ENCODE measurements around the gene TECTA. TPM values are rescaled to one million over a fixed set of nuclear protein-coding genes. Genes with fewer than 3 reads are reported as not detected.

TECTA gene
- polyA plus RNA-seq, 1 experiment: 0.76 TPM

- H3K36me3 ChIP-seq (ENCODE audit: control insufficient read depth, insufficient read depth, low read length): peaks cover 7% of the 10 kb centered on the region
- no peaks in the 10 kb centered on the region for H3K27me3 ChIP-seq (ENCODE audit: control insufficient read depth, insufficient read depth, low read length)
- ChIA-PET POLR2A (no interaction called here), CTCF (interaction anchor here (0.6 to 1.5 kb wide), 2 partner anchors 9 to 681 kb away, joined by 3 read pairs; no protein-coding TSS in a partner anchor)
- H3K4me3 ChIP-seq (ENCODE audit: low read depth, low read length): no peak overlapping the region
- DNase-seq (ENCODE audit: low read depth): no peak
- no peak for TF ChIP-seq CTCF (IDR thresholded peaks at IDR 0.05; ENCODE audit: insufficient read depth, low read depth, low read length)
These were observed 43.1 kb upstream of the TECTA start for GRCh38 chr11:121057922-121058321.

GRCh38 chr11:121058941-121059340 is 42.1 kb upstream of the TECTA start:
- no peak for TF ChIP-seq CTCF (IDR thresholded peaks at IDR 0.05; ENCODE audit: insufficient read depth, low read depth, low read length)
- CTCF ChIA-PET: no interaction called here
- Histone ChIP-seq H3K27me3 (ENCODE audit: control insufficient read depth, insufficient read depth, low read length) (no peaks in the 10 kb centered on the region), H3K4me3 (ENCODE audit: low read depth, low read length) (no peak overlapping the region), H3K36me3 (ENCODE audit: control insufficient read depth, insufficient read depth, low read length) (peaks cover 2% of the 10 kb centered on the region; the same call in 1 of the 2 replicates)
- DNase-seq (ENCODE audit: low read depth): no peak
- POLR2A ChIA-PET: no interaction called here

- Histone ChIP-seq H3K4me3 (ENCODE audit: low read depth, low read length) (no peak overlapping the region), H3K27me3 (ENCODE audit: control insufficient read depth, insufficient read depth, low read length) (no peaks in the 10 kb centered on the region), H3K36me3 (ENCODE audit: control insufficient read depth, insufficient read depth, low read length) (no peaks in the 10 kb centered on the region; the same call in 1 of the 2 replicates)
- ChIA-PET POLR2A (no interaction called here), CTCF (no interaction called here)
- DNase-seq (ENCODE audit: low read depth): no peak
- no peak for TF ChIP-seq CTCF (IDR thresholded peaks at IDR 0.05; ENCODE audit: insufficient read depth, low read depth, low read length)
These were observed 41.4 kb upstream of the TECTA start for GRCh38 chr11:121059605-121060004.

- ChIA-PET POLR2A (no interaction called here), CTCF (interaction anchor here (0.8 to 1.2 kb wide), 3 partner anchors 10 to 26 kb away, joined by 3 to 7 read pairs (median 4); no protein-coding TSS in a partner anchor)
- Histone ChIP-seq H3K27me3 (ENCODE audit: control insufficient read depth, insufficient read depth, low read length) (no peaks in the 10 kb centered on the region), H3K4me3 (ENCODE audit: low read depth, low read length) (no peak overlapping the region), H3K36me3 (ENCODE audit: control insufficient read depth, insufficient read depth, low read length) (no peaks in the 10 kb centered on the region)
- peak; percentile 31 for TF ChIP-seq CTCF (IDR thresholded peaks at IDR 0.05; ENCODE audit: insufficient read depth, low read depth, low read length)
- no peak for DNase-seq (ENCODE audit: low read depth)
These were observed 37.3 kb upstream of the TECTA start for GRCh38 chr11:121063728-121064127.

GRCh38 chr11:121066623-121067022 is 34.4 kb upstream of the TECTA start:
- H3K36me3 ChIP-seq (ENCODE audit: control insufficient read depth, insufficient read depth, low read length): no peaks in the 10 kb centered on the region
- no peaks in the 10 kb centered on the region for H3K27me3 ChIP-seq (ENCODE audit: control insufficient read depth, insufficient read depth, low read length)
- CTCF ChIA-PET: interaction anchor here (0.6 to 1.3 kb wide), 3 partner anchors 9 to 280 kb away, joined by 3 read pairs; no protein-coding TSS in a partner anchor
- DNase-seq (ENCODE audit: low read depth): no peak
- no peak for TF ChIP-seq CTCF (IDR thresholded peaks at IDR 0.05; ENCODE audit: insufficient read depth, low read depth, low read length)
- H3K4me3 ChIP-seq (ENCODE audit: low read depth, low read length): no peak overlapping the region
- POLR2A ChIA-PET: no interaction called here
